Measurements from ENCODE around the gene MAST4.

The MAST4 gene

DNA sequence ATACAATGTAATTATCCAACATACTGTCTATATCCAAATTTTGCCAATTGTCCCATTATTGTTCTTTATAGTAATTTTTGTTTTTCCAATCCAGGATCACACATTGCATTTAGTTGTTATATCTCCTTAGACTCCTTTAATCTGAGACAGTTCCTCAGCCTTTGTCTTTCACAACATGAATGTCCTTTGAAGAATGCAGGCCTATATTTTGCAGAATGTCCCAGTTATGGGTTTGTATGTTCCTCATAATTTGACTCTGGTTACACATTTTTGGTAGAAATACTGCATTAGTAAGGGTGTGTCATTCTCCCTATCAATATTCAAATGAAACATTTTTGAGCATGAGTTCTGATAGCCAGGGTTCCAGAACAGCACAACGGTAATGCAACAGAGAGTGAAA lies 593.7 kb downstream of the MAST4 start:
- no peaks in the 10 kb centered on the region for H3K27me3 ChIP-seq (ENCODE audit: low read depth, low read length)
- H3K79me2 ChIP-seq (ENCODE audit: low read length), result no peaks in the 10 kb centered on the region
- no peak overlapping the region for H3K9ac ChIP-seq (ENCODE audit: low read length)
- no peak overlapping the region for H3K4me3 ChIP-seq (ENCODE audit: low read length)
- H3K9me3 ChIP-seq (ENCODE audit: insufficient read depth, low read length), result no peaks in the 10 kb centered on the region
- H4K20me1 ChIP-seq (ENCODE audit: insufficient read depth, low read length), result no peaks in the 10 kb centered on the region
- H3K4me1 ChIP-seq (ENCODE audit: low read length), result peaks cover 53% of the 10 kb centered on the region
- peaks cover 2% of the 10 kb centered on the region for H3K36me3 ChIP-seq (replicated peaks; ENCODE audit: low read depth, low read length)
- no peak overlapping the region for H3K27ac ChIP-seq (ENCODE audit: low read length)
- no peak overlapping the region for H3K4me2 ChIP-seq (ENCODE audit: low read length)
- TF ChIP-seq, protein P1, sequence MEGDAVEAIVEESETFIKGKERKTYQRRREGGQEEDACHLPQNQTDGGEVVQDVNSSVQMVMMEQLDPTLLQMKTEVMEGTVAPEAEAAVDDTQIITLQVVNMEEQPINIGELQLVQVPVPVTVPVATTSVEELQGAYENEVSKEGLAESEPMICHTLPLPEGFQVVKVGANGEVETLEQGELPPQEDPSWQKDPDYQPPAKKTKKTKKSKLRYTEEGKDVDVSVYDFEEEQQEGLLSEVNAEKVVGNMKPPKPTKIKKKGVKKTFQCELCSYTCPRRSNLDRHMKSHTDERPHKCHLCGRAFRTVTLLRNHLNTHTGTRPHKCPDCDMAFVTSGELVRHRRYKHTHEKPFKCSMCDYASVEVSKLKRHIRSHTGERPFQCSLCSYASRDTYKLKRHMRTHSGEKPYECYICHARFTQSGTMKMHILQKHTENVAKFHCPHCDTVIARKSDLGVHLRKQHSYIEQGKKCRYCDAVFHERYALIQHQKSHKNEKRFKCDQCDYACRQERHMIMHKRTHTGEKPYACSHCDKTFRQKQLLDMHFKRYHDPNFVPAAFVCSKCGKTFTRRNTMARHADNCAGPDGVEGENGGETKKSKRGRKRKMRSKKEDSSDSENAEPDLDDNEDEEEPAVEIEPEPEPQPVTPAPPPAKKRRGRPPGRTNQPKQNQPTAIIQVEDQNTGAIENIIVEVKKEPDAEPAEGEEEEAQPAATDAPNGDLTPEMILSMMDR (IDR thresholded peaks at IDR 0.05; ENCODE audit: low read depth, low read length), result no peak
- no peak for TF ChIP-seq EZH2phosphoT487 (IDR thresholded peaks at IDR 0.05; ENCODE audit: low read depth)
- no peak overlapping the region for H2AFZ ChIP-seq (ENCODE audit: low read depth, low read length)

DNA sequence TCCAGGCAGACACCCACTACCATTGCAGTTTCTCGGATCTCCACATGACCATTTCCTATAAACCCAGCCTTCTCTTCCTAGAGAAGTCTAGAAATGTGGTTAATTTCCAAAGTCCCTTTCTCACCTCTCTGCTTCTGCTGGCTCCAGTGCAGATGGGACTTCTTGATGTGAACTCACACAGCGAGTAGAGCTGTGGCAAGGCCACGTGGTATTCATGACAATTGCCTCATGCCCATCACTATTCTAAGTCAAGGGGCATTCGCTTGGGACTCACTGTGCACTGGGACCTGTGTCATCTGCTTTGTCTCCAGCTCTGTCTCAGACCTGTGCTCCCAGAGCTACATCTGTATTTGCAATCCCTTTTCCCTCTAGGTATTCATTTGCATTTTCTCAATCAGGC lies 594.2 kb downstream of the MAST4 start:
- peaks cover 54% of the 10 kb centered on the region for H3K4me1 ChIP-seq (ENCODE audit: low read length)
- no peaks in the 10 kb centered on the region for H3K27me3 ChIP-seq (ENCODE audit: low read depth, low read length)
- TF ChIP-seq, protein P1 (IDR thresholded peaks at IDR 0.05; ENCODE audit: low read depth, low read length), result no peak
- H3K79me2 ChIP-seq (ENCODE audit: low read length), result no peaks in the 10 kb centered on the region
- H3K27ac ChIP-seq (ENCODE audit: low read length), result no peak overlapping the region
- peaks cover 2% of the 10 kb centered on the region for H3K36me3 ChIP-seq (replicated peaks; ENCODE audit: low read depth, low read length)
- no peak overlapping the region for H3K9ac ChIP-seq (ENCODE audit: low read length)
- no peaks in the 10 kb centered on the region for H4K20me1 ChIP-seq (ENCODE audit: insufficient read depth, low read length)
- H3K9me3 ChIP-seq (ENCODE audit: insufficient read depth, low read length), result no peaks in the 10 kb centered on the region
- H3K4me2 ChIP-seq (ENCODE audit: low read length), result no peak overlapping the region
- H2AFZ ChIP-seq (ENCODE audit: low read depth, low read length), result no peak overlapping the region
- no peak overlapping the region for H3K4me3 ChIP-seq (ENCODE audit: low read length)

DNA sequence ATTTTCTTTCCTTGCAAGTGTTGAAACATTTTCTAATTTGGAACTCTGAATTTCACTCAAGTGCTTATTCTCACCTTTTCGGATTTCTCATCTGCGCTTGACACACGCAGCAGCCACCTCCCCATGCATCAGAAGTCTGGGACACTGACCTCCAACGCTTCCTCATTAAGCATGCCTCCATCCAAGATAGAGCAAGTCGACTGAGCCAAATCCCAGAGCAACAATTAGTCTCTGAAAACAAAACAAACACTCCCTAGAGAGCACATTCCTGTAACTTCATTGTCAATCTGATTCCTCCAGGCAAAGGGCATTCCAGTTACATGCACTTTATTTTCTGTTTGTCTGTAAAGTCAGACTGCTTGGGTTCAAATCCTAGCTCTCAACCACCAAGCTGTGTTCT lies 594.7 kb downstream of the MAST4 start:
- H3K9ac ChIP-seq (ENCODE audit: low read length), result no peak overlapping the region
- no peaks in the 10 kb centered on the region for H3K9me3 ChIP-seq (ENCODE audit: insufficient read depth, low read length)
- no peak overlapping the region for H2AFZ ChIP-seq (ENCODE audit: low read depth, low read length)
- peaks cover 59% of the 10 kb centered on the region for H3K4me1 ChIP-seq (ENCODE audit: low read length)
- H4K20me1 ChIP-seq (ENCODE audit: insufficient read depth, low read length), result no peaks in the 10 kb centered on the region
- no peaks in the 10 kb centered on the region for H3K27me3 ChIP-seq (ENCODE audit: low read depth, low read length)
- H3K4me3 ChIP-seq (ENCODE audit: low read length), result no peak overlapping the region
- H3K79me2 ChIP-seq (ENCODE audit: low read length), result no peaks in the 10 kb centered on the region
- no peak overlapping the region for H3K27ac ChIP-seq (ENCODE audit: low read length)
- peaks cover 2% of the 10 kb centered on the region for H3K36me3 ChIP-seq (replicated peaks; ENCODE audit: low read depth, low read length)
- TF ChIP-seq, protein P1 (IDR thresholded peaks at IDR 0.05; ENCODE audit: low read depth, low read length), result no peak
- TF ChIP-seq EZH2phosphoT487 (IDR thresholded peaks at IDR 0.05; ENCODE audit: low read depth), result no peak
- H3K4me2 ChIP-seq (ENCODE audit: low read length), result no peak overlapping the region

DNA sequence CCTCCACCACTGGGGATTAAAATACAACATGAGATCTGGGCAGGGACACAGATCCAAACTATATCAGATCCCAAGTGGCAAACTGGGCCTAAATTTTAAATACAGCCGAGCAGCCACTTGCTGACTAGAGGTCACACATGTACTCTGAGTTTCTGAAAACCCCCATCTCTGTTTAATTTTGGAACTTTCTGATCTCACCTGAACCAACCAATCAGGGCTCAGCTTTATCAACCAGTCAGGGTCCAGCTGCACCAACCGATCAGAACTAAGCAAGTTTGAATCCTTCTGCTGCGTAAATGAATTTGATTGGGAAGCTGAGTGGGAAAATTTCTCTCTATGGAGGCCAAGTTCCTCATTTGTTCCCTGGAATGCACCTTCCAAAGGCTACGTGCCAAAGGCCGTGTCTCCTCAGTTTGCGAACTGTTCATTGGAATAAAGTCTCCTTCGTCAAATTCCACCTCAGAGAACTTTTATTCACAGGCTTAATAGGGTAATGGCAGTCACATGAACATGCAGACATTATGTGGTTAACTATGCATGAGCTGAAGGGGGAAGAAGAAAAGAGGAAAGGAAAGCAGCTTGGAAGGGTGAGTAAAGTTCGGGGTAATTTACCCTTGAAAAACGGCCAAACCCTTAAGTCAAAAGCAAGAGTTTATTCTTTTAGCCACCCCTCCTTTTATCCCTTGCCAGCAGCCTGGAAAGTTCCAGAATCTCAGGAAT lies 596.7 kb downstream of the MAST4 start:
- H2AFZ ChIP-seq (ENCODE audit: low read depth, low read length), result peak overlapping the region; percentile 39; the same call in 1 of the 2 replicates
- H3K9me3 ChIP-seq (ENCODE audit: insufficient read depth, low read length), result no peaks in the 10 kb centered on the region
- H3K36me3 ChIP-seq (replicated peaks; ENCODE audit: low read depth, low read length), result peaks cover 2% of the 10 kb centered on the region
- H3K4me1 ChIP-seq (ENCODE audit: low read length), result peaks cover 63% of the 10 kb centered on the region
- no peaks in the 10 kb centered on the region for H3K79me2 ChIP-seq (ENCODE audit: low read length)
- peak overlapping the region; percentile 30 for H3K4me3 ChIP-seq (ENCODE audit: low read length)
- H3K9ac ChIP-seq (ENCODE audit: low read length), result peak overlapping the region; percentile 35; the same call in 1 of the 2 replicates
- H3K27ac ChIP-seq (ENCODE audit: low read length), result peak overlapping the region; percentile 81
- TF ChIP-seq, protein P1 (IDR thresholded peaks at IDR 0.05; ENCODE audit: low read depth, low read length), result no peak
- no peak for TF ChIP-seq EZH2phosphoT487 (IDR thresholded peaks at IDR 0.05; ENCODE audit: low read depth)
- H3K27me3 ChIP-seq (ENCODE audit: low read depth, low read length), result no peaks in the 10 kb centered on the region
- H3K4me2 ChIP-seq (ENCODE audit: low read length), result peak overlapping the region; percentile 53
- H4K20me1 ChIP-seq (ENCODE audit: insufficient read depth, low read length), result no peaks in the 10 kb centered on the region

Measured in OCI-LY3 (cell line).